ENCODE data around the gene STOML2.

Gene STOML2

GRCh38 chr9:35071814-35072460 lies 31.0 kb downstream of the STOML2 start:
- DNase-seq, result peak; percentile 82

- no peak for DNase-seq
These were observed 31.8 kb downstream of the STOML2 start for GRCh38 chr9:35070823-35071813.

- no peak for DNase-seq
These were observed 33.9 kb downstream of the STOML2 start for GRCh38 chr9:35069020-35069419.

GRCh38 chr9:35067056-35067455 lies 35.9 kb downstream of the STOML2 start:
- DNase-seq, result no peak

GRCh38 chr9:35060548-35061207 lies 42.3 kb downstream of the STOML2 start:
- DNase-seq, result no peak

- no peak for DNase-seq
These were observed 43.5 kb downstream of the STOML2 start for GRCh38 chr9:35059438-35059837.

- DNase-seq, result no peak
These were observed 45.7 kb downstream of the STOML2 start for GRCh38 chr9:35057271-35057620.

- no peak for DNase-seq
These were observed 46.2 kb downstream of the STOML2 start for GRCh38 chr9:35056571-35057270.

GRCh38 chr9:35054871-35055644 lies 47.9 kb downstream of the STOML2 start:
- DNase-seq, result no peak

- no peak for DNase-seq
These were observed 48.6 kb downstream of the STOML2 start for GRCh38 chr9:35054185-35054835.

GRCh38 chr9:35051069-35051967 lies 51.6 kb downstream of the STOML2 start:
- DNase-seq, result peak; percentile 69
